AG09309 (cell line): Measurements from ENCODE around the gene SDR42E1.

Experiments
- DNase-seq: peaks from one replicate; pipeline ENCODE4 v3.0.0-alpha.2; 2010; ENCODE audit warnings: low read depth
- H3K4me3 ChIP-seq: 2 replicates; pipeline ENCODE4 v1.5.1; 2011; ENCODE audit warnings: mild to moderate bottlenecking, low read depth, low read length, moderate library complexity; ENCODE audit not compliant: control insufficient read depth
- CTCF ChIP-seq: IDR thresholded peaks from 2 replicates; pipeline ENCODE4 v1.5.1; 2011; ENCODE audit warnings: mild to moderate bottlenecking, low read depth, low read length, inconsistent platforms; ENCODE audit not compliant: insufficient read depth, control insufficient read depth; ENCODE audit errors: missing control alignments

SDR42E1 gene

GRCh38 chr16:82051656-82052055 is 40.4 kb upstream of the SDR42E1 start:
- no peak for TF ChIP-seq CTCF
- H3K4me3 ChIP-seq = no peak overlapping the region
- no peak for DNase-seq

- H3K4me3 ChIP-seq = no peak overlapping the region
- TF ChIP-seq CTCF = no peak
- no peak for DNase-seq
These were observed 39.7 kb upstream of the SDR42E1 start for GRCh38 chr16:82050909-82051357.

GRCh38 chr16:82050506-82050905 is 39.2 kb upstream of the SDR42E1 start:
- no peak overlapping the region for H3K4me3 ChIP-seq
- TF ChIP-seq CTCF = no peak
- DNase-seq = no peak

- H3K4me3 ChIP-seq = no peak overlapping the region
- no peak for DNase-seq
- TF ChIP-seq CTCF = no peak
These were observed 38.2 kb upstream of the SDR42E1 start for GRCh38 chr16:82049484-82049883.

GRCh38 chr16:82047787-82048186 is 36.5 kb upstream of the SDR42E1 start:
- DNase-seq = no peak
- TF ChIP-seq CTCF = no peak
- H3K4me3 ChIP-seq = no peak overlapping the region

- no peak for DNase-seq
- H3K4me3 ChIP-seq = no peak overlapping the region
- TF ChIP-seq CTCF = no peak
These were observed 36.1 kb upstream of the SDR42E1 start for GRCh38 chr16:82047374-82047773.

- DNase-seq = no peak
- TF ChIP-seq CTCF = no peak
- H3K4me3 ChIP-seq = no peak overlapping the region
These were observed 35.7 kb upstream of the SDR42E1 start for GRCh38 chr16:82046941-82047340.
